ENCODE data around the gene GIT1. TPM values are rescaled to one million over a fixed set of nuclear protein-coding genes. Genes with fewer than 3 reads are reported as not detected.

GIT1 gene
- total and polyA plus RNA-seq, 12 donors: 13.7 to 51.6 (median 31.7) TPM

DNA sequence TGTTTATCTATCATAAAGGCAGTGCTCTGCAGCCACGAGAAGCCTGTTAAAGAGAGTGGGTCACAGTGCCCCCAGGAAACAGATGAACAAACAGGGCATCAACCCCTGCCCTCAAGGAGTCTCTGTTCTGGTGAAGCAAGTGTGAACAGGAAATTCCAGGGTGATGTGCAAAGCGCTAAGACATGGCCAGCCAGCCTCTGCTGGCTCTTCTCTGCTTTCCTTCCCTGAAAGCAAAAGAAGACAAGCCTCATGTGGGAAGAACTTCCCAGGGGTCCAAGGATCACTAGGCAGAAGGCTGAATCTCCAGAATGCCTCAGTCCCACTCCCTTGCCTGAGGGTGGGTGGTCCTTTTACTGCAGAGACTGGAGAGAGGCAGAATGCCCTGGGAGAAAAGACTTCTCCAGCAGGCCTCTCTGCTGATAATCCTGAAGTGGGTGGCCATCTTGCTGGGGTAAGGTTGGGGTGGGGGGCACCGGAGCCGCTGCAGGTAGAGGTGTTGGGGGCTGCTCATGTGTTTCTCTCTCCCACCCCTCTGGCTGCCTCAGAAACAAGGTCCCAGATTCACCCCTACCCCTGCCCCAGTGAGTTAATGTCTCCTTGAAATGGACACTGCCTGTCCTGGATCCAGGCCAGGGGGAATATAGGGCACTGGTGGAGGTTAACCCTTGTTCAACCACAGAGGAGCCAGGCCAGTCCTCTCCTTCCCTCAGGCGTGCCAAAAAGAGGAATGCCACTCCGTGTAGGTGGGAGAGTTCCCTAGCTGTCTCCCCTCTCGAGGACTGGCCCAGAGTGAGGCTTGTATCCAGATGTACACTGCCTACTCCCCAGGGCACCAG, 5.9 kb upstream of the GIT1 start:
- TF ChIP-seq, protein P1, sequence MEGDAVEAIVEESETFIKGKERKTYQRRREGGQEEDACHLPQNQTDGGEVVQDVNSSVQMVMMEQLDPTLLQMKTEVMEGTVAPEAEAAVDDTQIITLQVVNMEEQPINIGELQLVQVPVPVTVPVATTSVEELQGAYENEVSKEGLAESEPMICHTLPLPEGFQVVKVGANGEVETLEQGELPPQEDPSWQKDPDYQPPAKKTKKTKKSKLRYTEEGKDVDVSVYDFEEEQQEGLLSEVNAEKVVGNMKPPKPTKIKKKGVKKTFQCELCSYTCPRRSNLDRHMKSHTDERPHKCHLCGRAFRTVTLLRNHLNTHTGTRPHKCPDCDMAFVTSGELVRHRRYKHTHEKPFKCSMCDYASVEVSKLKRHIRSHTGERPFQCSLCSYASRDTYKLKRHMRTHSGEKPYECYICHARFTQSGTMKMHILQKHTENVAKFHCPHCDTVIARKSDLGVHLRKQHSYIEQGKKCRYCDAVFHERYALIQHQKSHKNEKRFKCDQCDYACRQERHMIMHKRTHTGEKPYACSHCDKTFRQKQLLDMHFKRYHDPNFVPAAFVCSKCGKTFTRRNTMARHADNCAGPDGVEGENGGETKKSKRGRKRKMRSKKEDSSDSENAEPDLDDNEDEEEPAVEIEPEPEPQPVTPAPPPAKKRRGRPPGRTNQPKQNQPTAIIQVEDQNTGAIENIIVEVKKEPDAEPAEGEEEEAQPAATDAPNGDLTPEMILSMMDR (IDR thresholded peaks at IDR 0.05): no peak
- no peak for TF ChIP-seq POLR2A (IDR thresholded peaks at IDR 0.05)
- Histone ChIP-seq H3K4me3 (no peak overlapping the region), H3K27ac (no peak overlapping the region), H3K36me3 (replicated peaks in 1 of 2) (no peaks in the 10 kb centered on the region), H3K9me3 (replicated peaks in 1 of 3) (no peaks in the 10 kb centered on the region), H3K4me1 (replicated peaks in 1 of 2) (peaks cover 31 to 32% of the 10 kb centered on the region in 2 donors), H3K27me3 (no peaks in the 10 kb centered on the region)
- DNase-seq: peak in 2 of 7 donors; percentile 10 to 16
- intact Hi-C loops (cut with DNase I): no loop called here
- 68 to 78% (median 74%) methylated on average over 7 of the region's 7 CpGs for WGBS, 4 donors

DNA sequence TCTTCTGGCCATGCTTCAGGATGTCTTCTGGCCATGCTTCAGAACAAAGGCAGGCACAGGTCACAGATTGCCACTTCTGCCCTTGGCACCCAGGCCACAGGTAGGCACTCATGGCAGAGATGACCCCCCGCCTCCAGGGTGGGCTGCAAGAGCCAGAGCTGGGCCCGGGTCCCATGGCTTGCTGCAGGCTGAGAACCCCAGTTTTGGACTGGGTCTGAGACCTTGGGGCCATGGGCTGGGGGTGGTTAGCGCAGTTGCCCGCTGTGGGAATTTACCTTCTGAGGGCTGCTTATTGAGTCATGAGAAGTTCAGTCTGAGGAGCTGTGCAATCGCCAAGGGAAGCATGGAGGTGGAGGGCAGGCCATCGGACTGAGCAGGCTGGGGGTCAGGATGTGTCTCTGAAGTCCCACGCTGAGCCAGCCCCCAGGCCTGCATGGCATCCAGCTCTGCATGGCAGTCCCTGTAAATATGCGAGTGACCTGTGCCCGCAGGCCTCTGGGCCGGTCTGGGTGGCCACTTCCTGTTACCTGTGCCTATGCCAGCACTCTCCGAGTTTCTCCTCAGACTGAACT, 5.2 kb upstream of the GIT1 start:
- DNase-seq: peak in 2 of 7 donors; percentile 17 to 22
- peaks cover 38 to 39% of the 10 kb centered on the region in 2 donors for H3K4me1 ChIP-seq (replicated peaks in 1 of 2)
- H3K36me3 ChIP-seq (replicated peaks in 1 of 2): no peaks in the 10 kb centered on the region
- no peak for TF ChIP-seq POLR2A (IDR thresholded peaks at IDR 0.05)
- TF ChIP-seq, protein P1 (IDR thresholded peaks at IDR 0.05): no peak
- H3K27ac ChIP-seq: no peak overlapping the region
- no peaks in the 10 kb centered on the region for H3K9me3 ChIP-seq (replicated peaks in 1 of 3)
- H3K4me3 ChIP-seq: no peak overlapping the region
- H3K27me3 ChIP-seq: no peaks in the 10 kb centered on the region
- WGBS, 4 donors: 78 to 93% (median 90%) methylated on average over 7 to 11 of the region's 11 CpGs
- intact Hi-C loops (cut with DNase I): no loop called here

DNA sequence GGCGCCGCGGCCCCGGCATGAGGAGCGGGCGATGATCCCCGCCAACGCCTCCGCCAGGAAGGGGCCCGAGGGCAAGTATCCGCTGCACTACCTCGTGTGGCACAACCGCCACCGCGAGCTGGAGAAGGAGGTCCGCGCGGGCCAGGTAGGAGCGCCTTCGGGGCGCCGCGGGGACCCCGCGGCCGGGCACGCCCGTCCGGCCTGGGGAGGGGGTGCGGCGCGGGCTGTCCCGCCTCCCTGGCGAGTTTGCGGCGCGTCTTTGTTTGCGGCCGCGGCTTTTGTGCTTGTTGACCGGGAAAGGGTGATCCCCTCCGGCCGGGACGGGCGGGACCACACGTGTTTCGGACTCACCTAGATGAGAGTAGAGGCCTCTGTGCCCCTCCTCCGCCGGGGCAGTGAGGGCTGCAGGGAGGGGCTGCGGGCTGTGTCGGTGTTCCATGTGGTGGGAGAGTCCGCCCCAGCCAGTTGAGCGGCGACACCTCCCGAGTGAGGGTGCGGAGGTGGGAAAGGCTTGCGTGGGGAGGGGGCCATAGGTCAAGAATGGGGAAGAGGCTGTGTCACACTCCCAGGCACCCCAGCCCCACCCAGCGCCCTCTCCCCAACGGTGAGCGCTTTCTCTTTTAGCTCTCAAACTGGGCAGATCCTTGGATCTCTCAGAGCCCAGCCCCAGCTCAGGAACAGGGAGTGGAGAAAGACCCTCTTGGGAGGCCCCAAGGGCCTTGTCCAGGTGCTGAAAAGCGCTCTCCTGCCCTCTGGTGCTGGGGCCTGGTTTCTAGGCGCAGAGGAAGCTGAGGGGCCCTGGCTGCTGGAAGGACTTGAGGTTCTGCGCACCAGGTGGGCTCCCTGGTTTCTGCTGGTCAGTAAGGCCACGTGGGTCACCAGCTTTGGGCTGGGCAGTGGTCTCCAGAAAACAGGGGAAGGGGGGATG, 4.4 kb upstream of the GIT1 start:
- intact Hi-C loops (cut with DNase I): no loop called here
- no peaks in the 10 kb centered on the region for H3K36me3 ChIP-seq (replicated peaks in 1 of 2)
- no peak for TF ChIP-seq POLR2A (IDR thresholded peaks at IDR 0.05)
- TF ChIP-seq, protein P1 (IDR thresholded peaks at IDR 0.05): no peak
- peak in 3 of 7 donors; percentile 10 to 29 (median 25) for DNase-seq
- 8 to 90% (median 13%) methylated on average over 2 to 64 of the region's 64 CpGs for WGBS, 4 donors
- no peaks in the 10 kb centered on the region for H3K27me3 ChIP-seq
- peaks cover 38 to 40% of the 10 kb centered on the region in 2 donors for H3K4me1 ChIP-seq (replicated peaks in 1 of 2)
- no peaks in the 10 kb centered on the region for H3K9me3 ChIP-seq (replicated peaks in 1 of 3)
- H3K27ac ChIP-seq: no peak overlapping the region
- H3K4me3 ChIP-seq: peak overlapping the region in 2 of 4 donors; percentile 34 to 84

All from adrenal gland (tissue), 12 donors.